ENCODE results near the gene PCSK7.

Gene PCSK7

DNA sequence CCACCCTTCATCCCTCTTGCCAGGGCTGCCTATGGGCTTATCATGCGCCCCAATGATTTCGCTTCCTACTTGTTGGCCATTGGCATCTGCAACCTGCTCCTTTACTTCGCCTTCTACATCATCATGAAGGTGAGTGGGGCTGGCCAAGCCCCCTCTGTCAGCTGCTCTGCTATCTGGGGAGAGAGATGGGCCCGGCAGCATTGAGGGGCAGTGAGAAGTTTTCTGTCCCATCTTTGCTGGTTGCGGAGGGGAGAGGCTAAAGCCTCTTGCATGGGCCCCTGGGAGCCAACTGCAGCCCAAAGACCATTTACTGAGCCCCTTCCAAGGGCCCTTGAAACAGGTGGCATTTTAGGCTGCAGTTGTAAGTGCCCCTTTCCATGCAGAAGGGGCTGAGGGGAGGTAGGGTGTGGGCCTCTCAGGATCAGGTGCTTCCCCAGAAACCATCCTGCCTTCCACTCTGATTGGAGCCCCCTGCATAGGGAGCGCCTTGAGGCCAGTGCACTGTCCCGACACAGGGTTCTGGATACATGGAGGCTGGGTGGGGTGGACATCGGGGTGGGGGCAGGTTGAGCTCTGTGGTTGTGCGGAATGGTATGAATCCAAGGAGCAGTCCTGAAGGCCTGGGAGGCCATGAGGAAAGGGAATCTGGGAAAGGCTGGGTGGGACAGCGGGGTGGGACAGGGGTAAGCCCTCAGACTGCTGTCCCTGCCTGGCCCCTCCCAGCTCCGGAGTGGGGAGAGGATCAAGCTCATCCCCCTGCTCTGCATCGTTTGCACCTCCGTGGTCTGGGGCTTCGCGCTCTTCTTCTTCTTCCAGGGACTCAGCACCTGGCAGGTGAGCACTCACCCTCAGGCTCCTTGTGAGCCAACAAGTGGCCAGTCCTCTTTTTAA is 38.5 kb downstream of the PCSK7 start:
- H3K4me3 ChIP-seq (ENCODE audit: low read depth, low read length) = no peak overlapping the region
- TF ChIP-seq, protein P1, sequence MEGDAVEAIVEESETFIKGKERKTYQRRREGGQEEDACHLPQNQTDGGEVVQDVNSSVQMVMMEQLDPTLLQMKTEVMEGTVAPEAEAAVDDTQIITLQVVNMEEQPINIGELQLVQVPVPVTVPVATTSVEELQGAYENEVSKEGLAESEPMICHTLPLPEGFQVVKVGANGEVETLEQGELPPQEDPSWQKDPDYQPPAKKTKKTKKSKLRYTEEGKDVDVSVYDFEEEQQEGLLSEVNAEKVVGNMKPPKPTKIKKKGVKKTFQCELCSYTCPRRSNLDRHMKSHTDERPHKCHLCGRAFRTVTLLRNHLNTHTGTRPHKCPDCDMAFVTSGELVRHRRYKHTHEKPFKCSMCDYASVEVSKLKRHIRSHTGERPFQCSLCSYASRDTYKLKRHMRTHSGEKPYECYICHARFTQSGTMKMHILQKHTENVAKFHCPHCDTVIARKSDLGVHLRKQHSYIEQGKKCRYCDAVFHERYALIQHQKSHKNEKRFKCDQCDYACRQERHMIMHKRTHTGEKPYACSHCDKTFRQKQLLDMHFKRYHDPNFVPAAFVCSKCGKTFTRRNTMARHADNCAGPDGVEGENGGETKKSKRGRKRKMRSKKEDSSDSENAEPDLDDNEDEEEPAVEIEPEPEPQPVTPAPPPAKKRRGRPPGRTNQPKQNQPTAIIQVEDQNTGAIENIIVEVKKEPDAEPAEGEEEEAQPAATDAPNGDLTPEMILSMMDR (IDR thresholded peaks at IDR 0.05; ENCODE audit: borderline replicate concordance, insufficient read depth, low read depth, low read length) = no peak

DNA sequence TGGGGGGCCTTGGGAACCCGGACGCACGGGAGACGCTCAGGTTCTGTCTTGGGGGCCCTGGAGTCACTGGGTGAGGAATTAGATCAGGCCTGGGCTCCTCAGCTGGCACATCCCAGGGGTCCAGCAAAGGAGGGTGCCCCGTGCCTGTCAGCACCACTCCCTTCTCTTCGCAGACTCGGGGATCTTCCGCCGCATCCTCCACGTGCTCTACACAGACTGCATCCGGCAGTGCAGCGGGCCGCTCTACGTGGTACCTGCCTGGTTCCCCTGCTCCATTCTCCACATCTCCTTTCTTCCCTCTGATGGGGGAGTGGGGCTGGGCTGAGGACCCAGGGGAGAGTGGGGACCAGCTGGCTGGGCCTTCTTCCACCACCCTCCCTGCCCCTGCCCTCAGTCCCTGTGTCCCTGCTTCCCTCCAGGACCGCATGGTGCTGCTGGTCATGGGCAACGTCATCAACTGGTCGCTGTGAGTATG is 39.4 kb downstream of the PCSK7 start:
- no peak overlapping the region for H3K4me3 ChIP-seq (ENCODE audit: low read depth, low read length)
- TF ChIP-seq, protein P1 (IDR thresholded peaks at IDR 0.05; ENCODE audit: borderline replicate concordance, insufficient read depth, low read depth, low read length) = no peak

DNA sequence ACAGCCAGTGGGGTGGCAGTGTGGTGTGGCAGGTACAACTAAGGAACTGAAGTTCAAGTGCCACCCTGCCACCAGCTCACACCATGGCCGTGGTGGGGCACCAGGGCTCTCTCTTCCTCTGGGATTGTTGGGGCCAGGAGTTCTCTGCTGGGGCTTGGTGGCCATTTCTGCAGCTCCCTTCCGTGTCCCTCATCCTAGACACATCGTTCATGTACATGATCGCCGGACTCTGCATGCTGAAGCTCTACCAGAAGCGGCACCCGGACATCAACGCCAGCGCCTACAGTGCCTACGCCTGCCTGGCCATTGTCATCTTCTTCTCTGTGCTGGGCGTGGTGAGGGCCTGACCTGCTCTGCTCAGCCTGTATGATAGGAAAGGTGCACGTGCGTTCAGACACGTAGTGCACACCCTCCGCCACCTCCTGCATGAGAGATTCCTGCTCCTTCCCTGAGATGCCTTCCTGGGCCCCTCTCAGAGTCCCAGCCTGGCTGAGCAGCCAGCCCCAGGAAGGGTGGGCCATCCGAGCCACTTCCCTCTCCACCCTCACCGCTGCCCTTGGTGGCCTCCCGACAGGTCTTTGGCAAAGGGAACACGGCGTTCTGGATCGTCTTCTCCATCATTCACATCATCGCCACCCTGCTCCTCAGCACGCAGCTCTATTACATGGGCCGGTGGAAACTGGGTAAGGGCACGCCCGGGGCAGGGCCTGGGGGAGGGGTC is 40.0 kb downstream of the PCSK7 start:
- TF ChIP-seq, protein P1 (IDR thresholded peaks at IDR 0.05; ENCODE audit: borderline replicate concordance, insufficient read depth, low read depth, low read length) = no peak

DNA sequence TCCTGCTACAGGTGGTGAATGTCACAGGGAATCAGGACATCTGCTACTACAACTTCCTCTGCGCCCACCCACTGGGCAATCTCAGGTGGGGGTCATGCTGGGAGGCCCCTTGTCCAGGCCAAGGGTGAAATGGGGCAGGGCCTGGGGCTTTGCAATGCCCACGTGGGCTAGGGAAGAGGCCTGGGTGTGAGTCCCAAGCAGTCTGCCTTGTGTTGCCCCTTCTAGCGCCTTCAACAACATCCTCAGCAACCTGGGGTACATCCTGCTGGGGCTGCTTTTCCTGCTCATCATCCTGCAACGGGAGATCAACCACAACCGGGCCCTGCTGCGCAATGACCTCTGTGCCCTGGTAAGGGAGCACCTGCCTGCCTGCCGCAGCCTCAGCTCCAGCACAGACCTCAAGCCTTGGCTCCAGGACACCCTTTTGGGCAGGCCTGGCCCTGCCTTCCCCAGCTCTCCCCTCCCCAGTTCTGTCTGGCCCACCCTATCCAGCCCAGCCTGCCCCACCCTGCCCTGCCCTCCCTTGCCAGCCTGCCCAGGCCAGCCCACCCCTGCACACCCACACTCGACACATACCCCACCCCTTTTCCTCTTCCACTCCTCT is 41.8 kb downstream of the PCSK7 start:
- TF ChIP-seq, protein P1 (IDR thresholded peaks at IDR 0.05; ENCODE audit: borderline replicate concordance, insufficient read depth, low read depth, low read length) = no peak
- H3K4me3 ChIP-seq (ENCODE audit: low read depth, low read length) = no peak overlapping the region

More for the DNA sequence above, 40.0 kb downstream of the PCSK7 start:
- no peak overlapping the region for H3K4me3 ChIP-seq (ENCODE audit: low read depth, low read length)

DNA sequence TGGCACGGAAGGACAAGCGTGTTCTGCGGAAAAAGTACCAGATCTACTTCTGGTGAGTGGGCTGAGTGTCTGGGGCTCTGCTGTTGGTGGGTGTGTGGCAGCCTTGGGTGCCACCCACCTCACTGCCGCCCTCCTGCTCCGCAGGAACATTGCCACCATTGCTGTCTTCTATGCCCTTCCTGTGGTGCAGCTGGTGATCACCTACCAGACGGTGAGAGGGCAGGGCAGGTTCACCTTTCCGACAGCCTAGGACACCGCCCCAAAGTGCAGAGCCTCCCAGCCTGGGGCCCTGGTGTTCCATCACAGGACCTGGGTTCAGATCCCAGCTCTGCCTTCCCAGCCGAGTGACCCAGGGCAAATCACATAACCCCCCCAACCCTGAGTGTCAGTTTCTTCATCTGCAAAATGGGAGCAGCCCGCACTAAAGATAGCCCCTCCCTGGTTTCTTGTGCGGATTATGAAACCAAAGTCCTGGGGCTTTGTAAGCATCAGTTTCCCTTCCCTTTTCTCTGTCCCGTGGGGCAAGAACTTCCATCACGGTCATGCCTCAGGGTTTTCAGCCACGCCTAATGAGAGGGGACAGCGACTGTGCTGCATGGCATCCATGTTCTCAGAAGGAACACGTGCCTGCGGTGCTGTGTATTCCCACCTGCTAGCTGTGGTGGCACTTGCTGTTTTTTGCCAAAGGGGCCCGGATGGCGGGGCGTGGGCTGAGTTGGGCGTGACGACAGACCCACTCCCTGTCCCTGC is 42.5 kb downstream of the PCSK7 start:
- TF ChIP-seq, protein P1 (IDR thresholded peaks at IDR 0.05; ENCODE audit: borderline replicate concordance, insufficient read depth, low read depth, low read length) = no peak

DNA sequence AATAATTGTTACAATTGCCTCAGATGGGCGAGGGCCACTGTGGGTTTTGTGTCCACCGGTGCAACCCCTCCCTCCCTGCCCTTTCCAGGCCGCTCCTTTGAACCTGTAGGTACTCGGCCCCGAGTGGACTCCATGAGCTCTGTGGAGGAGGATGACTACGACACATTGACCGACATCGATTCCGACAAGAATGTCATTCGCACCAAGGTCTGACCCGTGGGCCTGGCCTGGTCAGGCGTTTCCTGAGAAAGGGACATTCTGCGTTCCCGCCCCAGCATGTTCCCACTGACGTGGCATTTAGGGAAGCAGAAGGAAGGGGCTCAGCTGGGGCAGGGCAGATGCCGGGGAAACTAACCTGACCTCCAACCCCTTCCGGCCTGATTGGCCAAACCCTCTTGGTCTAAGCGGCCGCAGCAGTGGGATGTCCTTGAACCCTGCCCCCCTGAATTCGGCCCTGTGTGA is 43.2 kb downstream of the PCSK7 start:
- TF ChIP-seq, protein P1 (IDR thresholded peaks at IDR 0.05; ENCODE audit: borderline replicate concordance, insufficient read depth, low read depth, low read length) = no peak
- no peak overlapping the region for H3K4me3 ChIP-seq (ENCODE audit: low read depth, low read length)

More for the DNA sequence above, 42.5 kb downstream of the PCSK7 start:
- H3K4me3 ChIP-seq (ENCODE audit: low read depth, low read length) = peak overlapping the region; percentile 26

All from GM12875 (cell line).